Measurements from ENCODE around the gene HECW1.

Gene HECW1

GRCh38 chr7:43394441-43395130 is 282.1 kb downstream of the HECW1 start:
- Mint-ChIP-seq H3K27me3 (peaks cover 22 to 42% of the 10 kb centered on the region in 2 donors), H3K27ac (no peak overlapping the region), H3K9me3 (peaks cover 0 to 1% of the 10 kb centered on the region in 2 donors), H3K4me3 (no peak overlapping the region), H3K4me1 (no peaks in the 10 kb centered on the region), H3K36me3 (no peaks in the 10 kb centered on the region)
- no peak for DNase-seq
- ATAC-seq (replicated peaks): no peak

GRCh38 chr7:43395351-43395750 is 282.9 kb downstream of the HECW1 start:
- H3K4me3 Mint-ChIP-seq: no peak overlapping the region
- peaks cover 21 to 41% of the 10 kb centered on the region in 2 donors for H3K27me3 Mint-ChIP-seq
- peaks cover 0 to 1% of the 10 kb centered on the region in 2 donors for H3K9me3 Mint-ChIP-seq
- no peaks in the 10 kb centered on the region for H3K4me1 Mint-ChIP-seq
- H3K27ac Mint-ChIP-seq: no peak overlapping the region
- no peaks in the 10 kb centered on the region for H3K36me3 Mint-ChIP-seq
- no peak for DNase-seq
- no peak for ATAC-seq (replicated peaks)

GRCh38 chr7:43396187-43396740 is 283.8 kb downstream of the HECW1 start:
- DNase-seq (no peak), ATAC-seq (replicated peaks) (no peak)
- H3K27me3 Mint-ChIP-seq: peaks cover 21 to 50% of the 10 kb centered on the region in 2 donors
- peaks cover 0 to 1% of the 10 kb centered on the region in 2 donors for H3K9me3 Mint-ChIP-seq
- no peak overlapping the region for H3K27ac Mint-ChIP-seq
- H3K4me3 Mint-ChIP-seq: no peak overlapping the region
- no peaks in the 10 kb centered on the region for H3K36me3 Mint-ChIP-seq
- no peaks in the 10 kb centered on the region for H3K4me1 Mint-ChIP-seq

GRCh38 chr7:43398831-43399230 is 286.4 kb downstream of the HECW1 start:
- ATAC-seq (replicated peaks) (no peak), DNase-seq (no peak)
- Mint-ChIP-seq H3K4me3 (no peak overlapping the region), H3K27ac (no peak overlapping the region), H3K4me1 (no peaks in the 10 kb centered on the region), H3K9me3 (peaks cover 0 to 1% of the 10 kb centered on the region in 2 donors), H3K27me3 (peaks cover 21 to 44% of the 10 kb centered on the region in 2 donors), H3K36me3 (no peaks in the 10 kb centered on the region)

- no peak overlapping the region for H3K4me3 Mint-ChIP-seq
- no peak overlapping the region for H3K27ac Mint-ChIP-seq
- no peaks in the 10 kb centered on the region for H3K36me3 Mint-ChIP-seq
- peaks cover 0 to 3% of the 10 kb centered on the region in 2 donors for H3K27me3 Mint-ChIP-seq
- no peaks in the 10 kb centered on the region for H3K9me3 Mint-ChIP-seq
- no peaks in the 10 kb centered on the region for H3K4me1 Mint-ChIP-seq
- DNase-seq (no peak), ATAC-seq (replicated peaks) (no peak)
Measured at GRCh38 chr7:43405948-43406347, 293.5 kb downstream of the HECW1 start.

- Mint-ChIP-seq H3K36me3 (no peaks in the 10 kb centered on the region), H3K4me1 (no peaks in the 10 kb centered on the region), H3K9me3 (no peaks in the 10 kb centered on the region), H3K4me3 (no peak overlapping the region), H3K27me3 (no peaks in the 10 kb centered on the region), H3K27ac (no peak overlapping the region)
- ATAC-seq (replicated peaks) (no peak), DNase-seq (no peak)
Measured at GRCh38 chr7:43406961-43407360, 294.5 kb downstream of the HECW1 start.

- no peak overlapping the region for H3K4me3 Mint-ChIP-seq
- no peaks in the 10 kb centered on the region for H3K36me3 Mint-ChIP-seq
- no peak for DNase-seq
- H3K4me1 Mint-ChIP-seq: no peaks in the 10 kb centered on the region
- no peaks in the 10 kb centered on the region for H3K9me3 Mint-ChIP-seq
- ATAC-seq (replicated peaks): no peak
- no peak overlapping the region for H3K27ac Mint-ChIP-seq
- H3K27me3 Mint-ChIP-seq: no peaks in the 10 kb centered on the region
Measured at GRCh38 chr7:43408981-43409380, 296.5 kb downstream of the HECW1 start.

- DNase-seq (no peak), ATAC-seq (replicated peaks) (no peak)
- Mint-ChIP-seq H3K36me3 (no peaks in the 10 kb centered on the region), H3K27ac (no peak overlapping the region), H3K27me3 (peaks cover 13 to 22% of the 10 kb centered on the region in 2 donors), H3K4me3 (no peak overlapping the region), H3K9me3 (peaks cover 0 to 1% of the 10 kb centered on the region in 2 donors), H3K4me1 (no peaks in the 10 kb centered on the region)
Measured at GRCh38 chr7:43417455-43417854, 305.0 kb downstream of the HECW1 start.

GRCh38 chr7:43430411-43430810 is 318.0 kb downstream of the HECW1 start:
- peaks cover 0 to 2% of the 10 kb centered on the region in 2 donors for H3K36me3 Mint-ChIP-seq
- no peak overlapping the region for H3K27ac Mint-ChIP-seq
- H3K27me3 Mint-ChIP-seq: peaks cover 0 to 12% of the 10 kb centered on the region in 2 donors
- no peak for DNase-seq
- ATAC-seq (replicated peaks): no peak
- peaks cover 2 to 6% of the 10 kb centered on the region in 2 donors for H3K9me3 Mint-ChIP-seq
- peaks cover 4 to 5% of the 10 kb centered on the region in 2 donors for H3K4me1 Mint-ChIP-seq
- H3K4me3 Mint-ChIP-seq: no peak overlapping the region

GRCh38 chr7:43431020-43431595 is 318.7 kb downstream of the HECW1 start:
- ATAC-seq (replicated peaks): no peak
- Mint-ChIP-seq H3K4me1 (peaks cover 4 to 5% of the 10 kb centered on the region in 2 donors), H3K27ac (no peak overlapping the region), H3K4me3 (no peak overlapping the region), H3K36me3 (peaks cover 0 to 2% of the 10 kb centered on the region in 2 donors), H3K9me3 (peaks cover 2 to 6% of the 10 kb centered on the region in 2 donors), H3K27me3 (peaks cover 0 to 12% of the 10 kb centered on the region in 2 donors)
- DNase-seq: no peak

- no peak for ATAC-seq (replicated peaks)
- peaks cover 2 to 6% of the 10 kb centered on the region in 2 donors for H3K9me3 Mint-ChIP-seq
Measured at GRCh38 chr7:43433639-43434038, 321.2 kb downstream of the HECW1 start.

GRCh38 chr7:43437001-43437400 is 324.6 kb downstream of the HECW1 start:
- Mint-ChIP-seq H3K4me1 (no peaks in the 10 kb centered on the region), H3K9me3 (no peaks in the 10 kb centered on the region), H3K36me3 (no peaks in the 10 kb centered on the region), H3K4me3 (no peak overlapping the region), H3K27ac (no peak overlapping the region), H3K27me3 (peaks cover 0 to 9% of the 10 kb centered on the region in 2 donors)
- no peak for DNase-seq
- ATAC-seq (replicated peaks): no peak

More at GRCh38 chr7:43433639-43434038, 321.2 kb downstream of the HECW1 start:
- no peak for DNase-seq
- Mint-ChIP-seq H3K27me3 (peaks cover 0 to 12% of the 10 kb centered on the region in 2 donors), H3K4me1 (peaks cover 4 to 5% of the 10 kb centered on the region in 2 donors), H3K27ac (no peak overlapping the region), H3K36me3 (peaks cover 0 to 2% of the 10 kb centered on the region in 2 donors), H3K4me3 (no peak overlapping the region)

- no peak for ATAC-seq (replicated peaks)
- H3K4me1 Mint-ChIP-seq: no peaks in the 10 kb centered on the region
- DNase-seq: no peak
- H3K9me3 Mint-ChIP-seq: no peaks in the 10 kb centered on the region
- no peaks in the 10 kb centered on the region for H3K36me3 Mint-ChIP-seq
- peaks cover 0 to 9% of the 10 kb centered on the region in 2 donors for H3K27me3 Mint-ChIP-seq
- no peak overlapping the region for H3K27ac Mint-ChIP-seq
- H3K4me3 Mint-ChIP-seq: no peak overlapping the region
Measured at GRCh38 chr7:43438897-43439479, 326.5 kb downstream of the HECW1 start.

GRCh38 chr7:43439631-43440401 is 327.4 kb downstream of the HECW1 start:
- DNase-seq (peak; percentile 8), ATAC-seq (replicated peaks) (peak; percentile 64 to 70)
- H3K4me1 Mint-ChIP-seq: no peaks in the 10 kb centered on the region
- peaks cover 7 to 14% of the 10 kb centered on the region in 2 donors for H3K27me3 Mint-ChIP-seq
- no peaks in the 10 kb centered on the region for H3K36me3 Mint-ChIP-seq
- no peak overlapping the region for H3K27ac Mint-ChIP-seq
- no peaks in the 10 kb centered on the region for H3K9me3 Mint-ChIP-seq
- no peak overlapping the region for H3K4me3 Mint-ChIP-seq

Measured in stimulated activated naive B cell treated with anti-CD40 and anti-IgM and Interleukin-4, amounts not matched to agents 10 μg/mL and 1 μg/mL and 100 μg/mL, for 72 hours (primary cell).